LoVo (cell line): ENCODE data around the gene ARHGAP22.

Experiments used
- DNase-seq: peaks from one replicate; pipeline ENCODE4 v3.0.0-alpha.2; 2016; ENCODE audit warnings: low spot score

Gene ARHGAP22

DNA sequence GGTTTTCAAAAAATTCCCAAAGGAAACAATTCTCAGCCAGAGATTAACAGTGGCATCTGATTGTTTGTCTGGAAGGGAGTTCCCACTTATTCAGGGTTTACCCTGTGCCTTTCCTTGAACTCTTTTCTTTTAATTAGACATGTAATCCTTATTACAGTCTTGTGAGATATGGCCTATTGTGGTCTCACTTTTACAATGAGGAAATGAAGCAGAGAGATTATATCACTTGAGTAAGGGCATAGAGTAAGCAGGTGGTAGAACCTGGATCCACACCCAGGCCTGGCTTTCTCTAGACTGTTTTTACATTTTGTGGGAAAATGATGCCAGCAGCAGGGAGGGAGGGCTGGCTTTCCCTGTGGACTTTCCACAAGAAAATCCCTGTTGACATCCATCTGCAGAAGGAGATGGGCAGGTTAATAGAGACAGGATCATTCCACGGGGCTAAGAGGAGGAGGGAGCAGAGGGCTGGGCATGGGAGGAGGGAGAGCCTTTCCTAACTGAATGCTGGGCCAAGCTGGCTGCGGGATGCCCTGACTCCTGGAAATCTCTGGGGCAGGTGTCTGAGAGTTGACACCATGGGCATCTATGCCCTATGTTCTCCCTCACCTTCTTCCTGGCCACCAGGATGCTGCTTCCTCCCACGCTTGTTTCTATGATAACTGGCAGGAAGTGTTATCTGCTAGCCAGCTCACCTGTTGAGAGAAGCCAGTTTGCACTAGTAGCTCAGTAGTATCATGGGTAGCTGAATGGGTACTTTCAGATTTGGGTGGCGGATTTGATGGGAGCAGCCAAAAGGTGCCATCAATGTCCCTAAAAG lies 28.7 kb upstream of the ARHGAP22 start:
- DNase-seq: no peak

GRCh38 chr10:48632166-48632565 lies 27.3 kb upstream of the ARHGAP22 start:
- DNase-seq: no peak

GRCh38 chr10:48627984-48628609 lies 23.2 kb upstream of the ARHGAP22 start:
- no peak for DNase-seq

GRCh38 chr10:48626986-48627731 lies 22.3 kb upstream of the ARHGAP22 start:
- no peak for DNase-seq

DNA sequence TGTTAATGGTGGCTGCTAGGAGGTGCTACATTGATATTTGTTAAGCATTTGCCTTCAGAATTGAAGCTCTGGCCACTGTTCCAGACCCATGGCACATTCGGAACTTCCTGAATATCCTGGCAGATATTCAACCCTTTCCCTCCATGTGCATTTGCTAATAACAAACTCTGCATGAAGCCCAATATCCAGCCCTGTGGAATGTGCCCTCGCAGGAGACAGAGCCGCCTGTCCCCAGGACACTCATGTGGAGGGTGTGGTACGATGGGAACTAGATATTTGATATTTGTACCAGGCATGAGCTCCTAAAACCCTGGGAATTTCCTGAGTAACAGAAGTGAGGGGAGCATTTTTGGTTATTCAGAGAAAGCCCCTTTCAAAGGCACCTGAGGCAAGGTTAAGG lies 21.6 kb upstream of the ARHGAP22 start:
- DNase-seq: no peak

DNA sequence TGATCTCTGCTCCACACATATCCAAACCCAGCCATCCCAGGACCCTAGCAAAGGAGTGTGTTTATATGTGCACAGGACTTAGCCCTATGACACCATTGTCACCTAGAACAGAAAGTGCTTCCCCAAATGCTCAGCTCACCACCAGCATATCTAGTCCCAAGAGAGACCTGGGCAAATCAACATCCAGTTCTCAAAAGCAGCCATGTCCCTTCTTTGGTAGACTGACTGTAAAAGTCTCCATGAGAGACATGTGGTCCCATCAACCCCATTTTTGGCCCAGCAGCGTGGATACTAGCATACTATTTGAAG lies 20.9 kb upstream of the ARHGAP22 start:
- no peak for DNase-seq

GRCh38 chr10:48623607-48624132 lies 18.8 kb upstream of the ARHGAP22 start:
- no peak for DNase-seq

GRCh38 chr10:48623009-48623408 lies 18.1 kb upstream of the ARHGAP22 start:
- DNase-seq: no peak

DNA sequence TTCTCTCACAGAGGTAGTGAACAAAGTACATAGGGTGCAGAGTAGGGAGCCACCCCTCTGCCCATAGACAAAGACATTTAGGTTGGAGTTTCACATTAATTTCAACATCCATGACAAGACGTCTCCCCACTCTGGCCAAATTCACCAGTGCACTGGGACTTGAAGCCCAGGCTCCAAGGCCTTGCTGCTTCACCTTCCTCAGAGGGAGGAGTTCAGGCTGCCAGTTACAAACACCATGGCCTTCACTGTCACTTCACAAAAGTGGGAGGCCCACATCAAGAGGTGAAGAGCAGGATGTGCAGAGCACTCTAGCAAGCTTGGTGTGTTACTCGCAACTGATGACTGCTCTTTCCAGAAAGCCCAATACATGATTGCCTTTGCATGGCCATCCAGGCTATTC lies 15.8 kb upstream of the ARHGAP22 start:
- DNase-seq: no peak

GRCh38 chr10:48616436-48616835 lies 11.6 kb upstream of the ARHGAP22 start:
- DNase-seq: no peak

DNA sequence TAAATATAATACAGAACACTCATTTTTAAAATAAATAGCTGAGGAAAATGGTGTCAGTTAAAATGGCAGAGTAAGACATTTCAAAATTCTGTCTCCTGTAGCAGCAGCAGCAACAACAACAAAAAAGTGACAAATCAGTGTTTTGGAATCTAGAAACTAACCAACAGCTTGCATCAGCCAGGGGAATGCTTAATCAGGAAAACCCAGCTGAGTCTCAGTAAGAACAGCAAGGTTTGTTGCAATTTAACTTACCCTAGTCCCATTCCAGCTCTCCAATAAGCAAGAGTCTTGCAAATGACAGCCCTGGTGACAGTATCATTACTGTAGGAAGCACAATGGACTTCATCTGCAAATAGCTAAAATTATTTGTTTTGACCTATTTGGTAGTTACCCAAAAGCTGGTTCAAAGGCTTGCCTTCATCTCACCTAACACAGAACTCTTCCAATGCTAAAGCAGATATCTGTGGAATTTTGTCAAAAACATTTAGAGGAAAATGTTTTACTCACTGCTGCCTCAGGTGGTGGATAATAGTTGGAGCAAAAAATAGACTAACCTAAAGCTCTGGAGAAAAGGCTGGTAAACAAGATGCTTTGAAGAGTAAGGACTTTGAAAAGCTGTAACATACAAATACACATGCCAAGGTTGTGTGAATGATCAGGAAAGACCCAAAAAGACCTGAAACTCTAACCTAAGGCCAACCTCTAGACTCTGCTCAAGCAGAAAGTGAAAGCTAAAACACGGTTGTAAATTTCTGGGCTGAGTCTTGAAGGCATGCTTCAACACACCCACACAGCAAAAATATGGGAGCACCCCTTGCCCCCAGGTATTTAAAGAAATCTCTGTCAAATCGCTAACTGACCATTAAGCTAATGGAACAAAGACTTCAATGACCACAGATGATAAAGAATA lies 9.9 kb upstream of the ARHGAP22 start:
- DNase-seq: no peak

DNA sequence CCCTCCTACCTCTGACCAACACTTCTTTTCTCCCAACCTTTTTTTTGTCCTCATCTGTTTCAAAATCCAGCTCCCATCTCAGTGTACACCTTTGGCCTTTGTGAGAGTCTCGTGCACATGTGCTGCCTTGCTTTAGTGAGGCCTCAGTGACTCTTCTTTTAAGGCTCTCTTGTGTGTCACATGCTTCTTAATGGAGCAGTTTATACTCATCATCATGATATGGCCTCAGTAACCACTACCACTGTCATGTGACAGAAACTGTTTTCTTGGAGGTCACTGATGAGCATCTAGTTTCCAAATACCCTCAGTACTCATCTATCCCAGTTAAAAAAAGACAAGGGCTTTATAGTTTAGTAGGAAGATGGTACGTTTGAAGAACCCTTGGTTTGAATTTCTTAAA lies 8.1 kb upstream of the ARHGAP22 start:
- DNase-seq: no peak

DNA sequence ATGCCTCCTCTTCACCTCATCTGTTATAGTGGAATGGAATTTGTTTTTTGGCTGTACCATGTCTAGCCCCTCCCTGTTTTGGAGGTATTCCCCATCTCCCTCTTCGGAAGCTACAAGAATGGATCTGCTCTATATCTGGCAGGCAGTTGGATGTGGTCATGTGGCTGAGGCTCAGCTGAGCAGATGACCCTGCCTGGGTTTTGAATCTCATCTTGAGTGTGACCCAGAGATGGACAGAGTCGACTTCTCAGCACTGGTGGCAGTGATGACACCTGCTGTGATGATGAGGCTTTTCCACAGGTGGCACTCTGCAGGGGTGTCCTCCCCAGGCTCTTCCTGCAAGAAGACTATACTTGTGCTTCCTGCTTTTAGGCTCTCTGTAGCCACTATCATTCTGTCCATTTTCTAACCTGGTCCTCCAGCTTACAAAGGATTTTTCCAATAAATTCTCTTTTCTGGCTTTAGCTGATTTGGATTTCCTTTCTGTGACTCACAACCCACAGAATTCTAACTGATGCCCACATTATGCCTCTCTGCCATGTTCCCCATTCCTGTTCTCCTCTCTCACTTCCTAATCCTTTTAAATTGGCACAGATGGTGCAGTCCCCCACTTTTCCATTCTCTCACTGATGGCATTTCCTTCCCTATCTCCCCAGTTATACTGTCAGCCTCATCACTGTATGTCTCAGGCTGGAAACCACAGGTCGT lies 7.5 kb upstream of the ARHGAP22 start:
- DNase-seq: no peak

DNA sequence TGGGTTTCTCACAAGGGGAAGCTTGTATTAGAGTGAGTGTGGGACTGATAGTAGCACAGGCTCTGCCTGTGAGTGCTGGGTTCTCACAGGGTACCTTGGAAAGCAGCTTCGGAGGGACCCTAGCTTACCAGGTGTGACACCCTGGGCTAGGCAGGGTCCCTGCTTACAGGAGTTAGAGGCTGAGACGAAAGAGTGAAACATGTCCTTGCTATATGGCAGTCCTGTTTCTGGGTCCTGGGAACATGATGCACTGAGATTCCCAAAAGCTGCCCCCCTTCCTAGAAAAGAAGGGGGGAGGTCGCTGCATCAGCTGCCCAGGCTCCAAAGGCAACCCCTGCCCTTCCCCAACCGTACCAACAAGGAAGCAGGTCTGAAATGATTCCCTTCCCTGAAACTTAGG lies 6.3 kb upstream of the ARHGAP22 start:
- DNase-seq: no peak

- DNase-seq: no peak
These were observed 5.8 kb upstream of the ARHGAP22 start for GRCh38 chr10:48610585-48611093.

DNA sequence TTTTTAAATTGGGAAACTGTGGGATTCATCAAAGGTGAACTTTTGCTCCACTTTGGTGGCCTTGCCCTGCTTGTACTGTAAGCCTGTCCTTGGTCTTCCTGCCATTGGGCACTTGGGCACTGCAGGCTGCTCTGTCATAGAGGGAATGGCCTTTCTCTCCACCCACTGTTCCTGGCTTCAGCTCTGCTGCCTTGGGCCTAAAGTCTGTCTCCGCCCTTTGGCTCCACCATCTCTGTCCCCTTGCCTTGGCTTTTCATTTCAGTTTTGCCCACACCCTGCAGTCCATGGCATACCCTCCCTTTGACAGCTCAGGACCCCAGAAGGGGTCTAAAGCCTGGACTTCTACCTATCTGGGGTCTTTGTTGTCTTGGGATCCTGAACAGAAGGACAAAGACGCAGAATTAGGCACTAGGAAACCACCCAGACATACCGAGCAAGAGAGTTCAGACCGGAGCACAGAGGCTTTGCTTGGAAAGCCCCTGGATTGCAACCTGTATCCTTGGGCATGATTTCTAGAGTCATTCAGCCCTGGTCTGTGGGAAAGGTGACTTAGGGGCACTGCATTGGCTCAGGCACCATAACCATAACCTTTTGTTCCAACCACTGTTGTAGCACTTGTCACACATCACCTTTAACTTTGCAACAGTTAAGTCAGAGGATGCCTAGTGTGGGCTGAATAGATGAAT lies 5.2 kb upstream of the ARHGAP22 start:
- no peak for DNase-seq

DNA sequence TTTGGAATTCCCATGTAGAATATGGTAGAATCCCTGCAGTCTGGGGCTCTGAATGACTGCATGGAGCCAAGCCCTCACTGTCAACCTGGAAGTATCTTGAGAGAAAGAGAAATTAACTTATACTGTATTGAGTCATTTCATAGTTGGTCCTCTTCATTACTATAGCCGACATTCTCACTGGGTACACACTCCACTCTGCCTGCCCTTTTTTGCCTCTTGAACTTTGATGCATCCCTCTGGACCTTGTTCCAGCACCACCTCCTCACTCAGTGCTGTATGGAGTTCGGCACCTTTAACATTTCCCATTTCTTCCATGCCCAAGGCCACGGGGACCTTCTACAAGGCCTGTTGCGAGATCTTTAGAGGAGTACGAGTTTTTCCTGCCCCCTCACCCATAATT lies 4.6 kb upstream of the ARHGAP22 start:
- DNase-seq: no peak

DNA sequence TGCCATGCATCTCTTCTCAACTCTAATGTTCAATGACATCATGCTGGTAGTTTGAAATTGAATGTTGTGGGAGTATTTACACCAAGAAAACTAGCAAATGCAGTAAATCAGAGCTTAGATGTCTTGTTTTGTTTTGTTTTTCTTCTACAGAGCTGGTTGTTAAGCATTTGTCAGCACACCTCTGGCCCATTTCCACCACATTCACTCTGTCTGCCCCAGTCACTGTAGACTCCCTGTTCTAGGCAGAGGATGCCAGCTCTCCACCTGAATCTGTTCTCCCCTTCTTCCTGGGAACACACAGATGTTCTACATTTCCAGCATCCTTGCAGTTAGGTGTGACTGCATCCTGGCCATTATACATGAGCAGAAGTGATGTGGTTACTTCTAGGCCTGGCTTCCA lies 4.1 kb upstream of the ARHGAP22 start:
- DNase-seq: no peak

DNA sequence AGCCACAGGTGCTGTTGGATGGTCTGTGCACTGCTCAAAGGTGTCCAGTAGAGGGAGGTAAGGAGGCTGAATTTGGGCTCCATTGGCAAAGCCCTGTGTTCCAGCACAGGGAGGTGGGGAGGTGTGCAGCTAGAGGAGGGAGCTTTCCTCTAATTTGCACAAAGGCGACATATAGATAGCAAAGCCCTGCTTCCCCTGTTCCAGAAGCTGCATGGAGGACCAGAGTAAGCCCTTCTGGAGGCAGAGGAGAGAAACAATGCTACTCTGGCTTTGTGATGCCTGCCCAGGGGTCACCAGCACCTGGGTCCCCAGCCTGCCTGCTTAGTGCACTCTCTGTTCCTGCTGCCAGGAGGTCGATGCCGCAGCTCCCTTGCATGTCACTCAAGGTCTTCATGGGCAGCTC lies 3.4 kb upstream of the ARHGAP22 start:
- DNase-seq: peak; percentile 29
